Fibroblast of skin of abdomen (primary cell): ENCODE data around the gene PPP1R27.

Experiments used
- DNase-seq: peaks from one replicate; pipeline ENCODE4 v3.0.0-alpha.2; 2013

Gene PPP1R27

DNA sequence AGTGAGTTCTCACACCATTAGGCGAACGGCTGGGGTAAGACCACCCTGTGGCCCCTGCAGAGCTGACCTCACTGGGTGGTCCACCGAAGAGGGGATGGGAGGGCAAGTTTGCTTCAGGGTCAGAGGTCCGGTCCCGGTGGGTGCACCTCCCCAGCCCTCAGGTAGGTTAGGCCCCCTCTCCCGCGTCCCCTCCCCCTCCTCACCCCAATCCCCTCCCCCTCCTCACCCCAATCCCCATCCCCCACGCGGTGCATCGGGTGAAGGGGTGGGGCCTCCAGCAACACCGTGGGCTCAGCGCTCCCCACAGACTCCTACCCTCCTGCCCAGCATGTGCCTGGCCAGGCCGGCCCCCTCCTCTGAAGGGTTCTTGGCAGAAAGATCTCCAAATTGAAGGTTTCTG is 15.1 kb downstream of the PPP1R27 start:
- no peak for DNase-seq

- no peak for DNase-seq
Measured at GRCh38 chr17:81817758-81818147, 17.1 kb downstream of the PPP1R27 start.

GRCh38 chr17:81815646-81815986 is 19.2 kb downstream of the PPP1R27 start:
- DNase-seq, result no peak

GRCh38 chr17:81814748-81815645 is 19.9 kb downstream of the PPP1R27 start:
- DNase-seq, result no peak

DNA sequence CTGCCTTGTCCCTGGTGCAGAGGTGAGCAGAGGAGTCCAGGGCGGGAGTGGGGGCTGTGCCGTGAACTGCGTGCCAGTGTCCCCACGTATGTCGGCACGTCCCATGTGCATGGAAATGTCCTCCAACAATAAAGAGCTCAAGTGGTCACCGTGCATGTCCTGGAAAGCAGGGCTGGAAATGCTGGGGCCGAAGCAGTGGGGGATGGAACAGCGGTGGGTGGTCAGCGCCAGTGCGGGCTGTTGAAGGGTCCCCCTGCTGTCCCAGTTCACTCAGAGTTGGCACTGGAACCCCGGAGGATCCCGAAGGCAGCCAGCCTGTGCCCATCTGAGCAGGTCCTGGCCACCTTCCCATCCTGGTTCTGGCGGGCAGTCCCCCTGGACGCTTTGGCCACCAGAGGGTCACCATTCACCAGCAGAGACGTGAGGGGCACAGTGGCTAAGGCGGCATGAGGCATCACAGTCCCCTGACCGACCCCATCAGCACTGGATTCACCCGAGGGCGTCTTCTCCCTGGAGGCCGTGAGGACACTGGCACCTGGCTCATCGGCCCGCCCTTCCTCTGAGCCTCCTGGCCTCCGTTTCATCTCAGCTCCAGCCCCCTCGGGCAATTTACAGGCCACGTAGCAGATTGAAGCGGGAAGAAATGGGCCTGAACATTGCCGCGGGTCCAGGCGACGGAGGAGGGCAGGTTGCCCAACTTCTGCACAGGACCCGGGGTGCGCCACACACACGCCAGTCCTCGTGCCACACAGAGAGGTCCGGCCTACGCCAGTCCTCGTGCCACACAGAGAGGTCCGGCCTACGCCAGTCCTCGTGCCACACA is 20.8 kb downstream of the PPP1R27 start:
- DNase-seq, result no peak

- DNase-seq, result no peak
Measured at GRCh38 chr17:81813371-81813684, 21.5 kb downstream of the PPP1R27 start.

DNA sequence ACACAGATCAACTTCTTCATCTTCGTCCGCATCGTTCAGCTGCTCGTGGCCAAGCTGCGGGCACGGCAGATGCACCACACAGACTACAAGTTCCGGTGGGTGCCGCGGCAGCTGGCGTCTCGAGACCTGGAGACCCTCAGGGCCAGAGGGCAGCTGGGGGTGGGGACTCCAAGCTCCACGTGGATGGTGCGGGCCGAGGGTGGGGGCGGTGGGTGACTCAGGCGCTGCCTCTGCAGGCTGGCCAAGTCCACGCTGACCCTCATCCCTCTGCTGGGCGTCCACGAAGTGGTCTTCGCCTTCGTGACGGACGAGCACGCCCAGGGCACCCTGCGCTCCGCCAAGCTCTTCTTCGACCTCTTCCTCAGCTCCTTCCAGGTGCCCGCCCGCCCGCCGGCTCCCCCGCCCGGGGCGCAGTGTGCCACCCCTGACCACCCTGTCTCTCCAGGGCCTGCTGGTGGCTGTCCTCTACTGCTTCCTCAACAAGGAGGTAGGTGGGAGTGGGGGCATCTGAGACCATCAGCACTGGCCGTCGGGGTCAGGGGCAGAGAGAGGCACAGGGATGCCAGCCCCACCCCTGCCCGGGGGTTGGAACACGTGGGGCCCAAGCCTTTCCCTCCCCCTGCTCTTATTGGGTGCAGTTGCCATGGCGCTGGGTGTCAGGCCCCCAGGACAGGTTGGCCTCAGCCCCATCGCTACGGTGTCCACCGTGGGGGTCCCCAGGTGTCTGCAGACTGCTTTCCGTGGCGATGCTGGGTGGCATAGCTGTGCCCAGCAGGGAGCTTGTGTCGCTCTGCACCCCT is 22.1 kb downstream of the PPP1R27 start:
- DNase-seq, result no peak

DNA sequence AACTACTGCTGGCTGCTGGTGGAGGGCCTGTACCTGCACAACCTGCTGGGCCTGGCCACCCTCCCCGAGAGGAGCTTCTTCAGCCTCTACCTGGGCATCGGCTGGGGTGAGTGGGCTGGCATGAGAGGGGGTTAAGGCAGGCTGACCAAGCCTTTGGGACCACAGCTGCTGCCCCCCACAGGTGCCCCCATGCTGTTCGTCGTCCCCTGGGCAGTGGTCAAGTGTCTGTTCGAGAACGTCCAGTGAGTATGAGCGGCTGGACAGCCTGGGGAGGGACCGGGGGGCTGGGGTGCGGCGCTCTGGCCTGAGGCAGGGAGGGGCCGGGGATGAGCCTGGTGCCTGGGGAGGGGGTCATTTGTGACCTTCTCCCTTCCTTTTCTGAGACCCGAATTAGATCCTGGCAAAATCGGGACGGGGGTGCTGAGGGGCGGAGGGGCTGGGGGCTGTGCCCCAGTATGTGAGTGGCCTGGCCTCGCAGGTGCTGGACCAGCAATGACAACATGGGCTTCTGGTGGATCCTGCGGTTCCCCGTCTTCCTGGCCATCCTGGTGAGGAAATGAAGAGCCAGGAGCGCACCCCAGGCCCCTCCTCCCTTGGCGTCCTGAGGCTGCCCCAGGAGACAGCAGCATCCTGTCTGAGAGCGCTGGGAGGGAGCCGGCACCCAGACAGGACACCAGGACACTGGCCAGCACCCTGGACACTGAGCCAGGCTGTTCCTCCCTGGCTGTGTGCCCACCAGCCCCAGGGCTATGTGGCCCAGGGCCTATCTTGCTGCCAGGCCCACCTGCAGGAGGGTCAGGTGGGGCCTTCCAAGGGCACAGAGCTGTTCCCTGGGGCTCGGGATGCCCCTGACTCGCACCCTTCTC is 22.9 kb downstream of the PPP1R27 start:
- no peak for DNase-seq

GRCh38 chr17:81810892-81811704 is 23.8 kb downstream of the PPP1R27 start:
- DNase-seq, result no peak

DNA sequence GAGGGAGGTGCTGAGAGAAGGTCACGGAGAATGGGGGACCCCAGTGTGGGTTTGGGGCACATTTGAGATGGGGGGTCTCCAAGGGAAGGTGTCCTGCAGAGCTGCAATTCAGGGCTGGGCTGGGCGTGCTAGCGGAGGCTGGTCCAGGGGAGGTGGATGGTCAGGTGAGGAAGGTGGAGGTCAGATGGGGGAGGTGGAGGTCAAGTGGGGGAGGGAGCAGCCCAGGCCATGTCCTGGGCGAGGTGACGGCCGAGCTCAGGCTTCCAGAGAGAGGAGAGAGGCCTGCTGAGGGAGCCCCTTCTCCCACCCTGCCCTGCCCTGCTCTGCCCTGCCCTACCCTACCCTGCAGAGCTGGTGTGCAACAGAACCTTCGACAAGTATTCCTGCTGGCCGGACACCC is 24.4 kb downstream of the PPP1R27 start:
- no peak for DNase-seq

DNA sequence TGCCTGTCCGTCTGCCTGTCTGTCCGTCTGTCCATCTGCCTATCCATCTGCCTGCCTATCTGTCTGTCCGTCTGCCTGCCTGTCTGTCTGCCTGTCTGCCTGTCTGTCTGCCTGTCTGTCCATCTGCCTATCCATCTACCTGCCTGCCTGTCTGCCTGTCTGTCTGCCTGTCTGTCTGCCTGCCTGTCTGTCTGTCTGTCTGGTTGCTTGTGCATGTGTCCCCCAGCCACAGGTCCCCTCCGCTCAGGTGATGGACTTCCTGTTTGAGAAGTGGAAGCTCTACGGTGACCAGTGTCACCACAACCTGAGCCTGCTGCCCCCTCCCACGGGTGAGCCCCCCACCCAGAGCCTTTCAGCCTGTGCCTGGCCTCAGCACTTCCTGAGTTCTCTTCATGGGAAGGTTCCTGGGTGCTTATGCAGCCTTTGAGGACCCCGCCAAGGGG is 25.3 kb downstream of the PPP1R27 start:
- no peak for DNase-seq

GRCh38 chr17:81808778-81809555 is 25.9 kb downstream of the PPP1R27 start:
- DNase-seq, result no peak

DNA sequence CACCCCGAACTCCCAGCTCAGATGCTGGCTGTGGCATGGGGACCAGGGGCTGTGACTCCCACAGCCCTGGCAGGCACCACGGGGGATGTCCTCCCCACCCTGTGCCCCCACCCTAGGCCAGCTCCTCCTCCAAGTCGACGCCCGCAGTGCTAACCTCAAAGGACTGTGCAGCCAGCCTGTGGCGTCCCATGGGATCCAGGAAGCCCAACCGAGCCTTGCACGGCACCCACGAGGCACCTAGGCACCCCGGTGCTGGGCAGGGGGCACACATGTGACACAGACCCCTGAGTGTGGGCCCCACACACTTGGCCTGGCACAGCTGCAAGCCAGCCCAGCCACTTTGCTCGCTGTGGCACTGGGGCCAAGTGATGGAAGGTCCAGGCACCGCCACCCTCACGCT is 27.0 kb downstream of the PPP1R27 start:
- no peak for DNase-seq

- DNase-seq, result no peak
Measured at GRCh38 chr17:81807210-81807719, 27.6 kb downstream of the PPP1R27 start.

GRCh38 chr17:81806461-81807209 is 28.2 kb downstream of the PPP1R27 start:
- no peak for DNase-seq

DNA sequence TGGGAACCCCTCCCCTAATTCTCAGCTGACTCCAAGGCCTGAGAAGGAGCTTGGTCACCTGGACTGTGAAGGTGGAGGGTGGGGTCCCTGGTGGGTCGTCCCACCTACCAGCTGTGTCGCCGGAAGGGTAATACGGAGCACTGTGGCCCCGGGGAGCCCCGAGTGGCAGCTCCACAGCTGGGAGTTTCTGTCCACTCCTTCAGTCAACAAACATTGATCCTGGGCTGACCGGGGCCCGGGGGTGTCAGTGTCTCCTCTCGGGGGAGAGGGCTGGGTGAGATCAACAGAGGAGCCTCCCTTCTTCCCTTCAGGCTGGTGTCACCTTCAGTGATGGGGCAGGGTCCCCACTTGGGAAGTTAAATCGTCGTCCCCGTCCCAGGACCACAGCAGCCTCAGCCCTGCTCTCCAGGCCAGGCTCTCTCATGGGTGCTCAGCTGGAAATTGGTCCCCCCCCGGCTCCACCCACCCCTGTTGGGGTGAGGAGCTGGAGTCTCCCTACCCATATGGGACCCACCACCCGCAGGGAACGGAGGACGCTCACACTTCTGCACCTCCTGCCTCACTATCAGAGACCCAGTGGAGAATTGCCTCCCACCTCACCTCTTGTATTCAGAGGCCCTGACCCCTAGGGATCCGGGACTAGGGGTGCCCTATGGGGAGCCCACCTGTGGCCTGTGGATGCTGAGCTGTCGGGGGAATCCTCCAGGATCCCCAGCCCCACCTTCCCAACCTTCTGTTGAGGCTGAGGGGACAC is 29.0 kb downstream of the PPP1R27 start:
- no peak for DNase-seq

DNA sequence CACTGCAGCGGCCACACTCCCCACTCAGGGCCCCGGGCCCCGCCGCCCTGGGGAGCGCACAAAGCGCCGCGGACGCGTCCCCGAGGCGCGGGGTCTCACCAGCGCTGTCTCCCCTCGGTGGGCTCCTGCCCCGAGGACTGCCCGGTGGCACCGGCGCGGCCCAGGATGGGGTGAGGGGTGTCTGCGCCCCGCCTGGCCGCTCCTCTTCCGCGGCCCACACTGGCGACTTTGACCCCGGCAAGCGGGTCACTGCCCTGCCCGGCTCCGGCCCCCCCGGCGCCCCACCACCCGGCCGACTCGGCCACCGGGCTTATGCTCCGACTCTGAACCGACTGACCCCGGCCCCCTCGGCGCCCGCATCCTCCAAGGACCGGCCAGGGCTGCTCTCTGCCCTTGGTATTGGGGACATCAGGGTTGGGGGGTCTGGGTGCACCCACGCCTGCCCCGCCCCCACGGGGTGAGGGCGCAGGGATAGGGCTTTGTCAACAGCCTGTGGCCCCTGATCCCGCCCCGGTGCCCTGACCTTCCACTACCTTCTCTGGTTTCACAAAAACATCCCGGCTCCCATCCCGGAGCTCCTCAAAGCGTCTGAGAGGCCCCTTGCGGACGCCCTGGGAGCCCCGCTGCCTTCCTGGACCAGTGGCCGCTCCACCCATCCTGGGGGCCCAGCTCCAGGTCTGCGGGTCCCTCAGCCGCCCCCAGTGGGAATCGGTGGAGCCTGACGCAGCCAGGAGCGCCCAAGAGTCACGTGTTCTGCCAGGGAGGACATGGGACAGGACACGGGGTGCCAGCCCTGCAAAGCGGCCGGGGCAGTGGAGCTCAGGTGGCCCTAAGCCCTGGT is 30.1 kb downstream of the PPP1R27 start:
- DNase-seq, result no peak
